ENCODE results near the gene DLGAP1. TPM values are rescaled to one million over a fixed set of nuclear protein-coding genes. Genes with fewer than 3 reads are reported as not detected.

DLGAP1 gene
- total and polyA plus RNA-seq, 10 donors: 0.11 to 6.0 (median 2.1) TPM

- Histone ChIP-seq H3K9me3 (peaks cover 0 to 12% (median 10%) of the 10 kb centered on the region in 8 donors), H3K36me3 (peaks cover 0 to 10% (median 0%) of the 10 kb centered on the region in 6 donors), H3K27ac (no peak overlapping the region), H3K27me3 (replicated peaks in 1 of 7) (no peaks in the 10 kb centered on the region), H3K4me1 (peaks cover 0 to 18% (median 11%) of the 10 kb centered on the region in 6 donors), H3K4me3 (no peak overlapping the region)
- no peak for DNase-seq
- intact Hi-C loops (cut with DNase I; ENCODE audit: low total_unique reads): no loop called here
- no peak for TF ChIP-seq POLR2A (IDR thresholded peaks at IDR 0.05)
- TF ChIP-seq, protein P1, sequence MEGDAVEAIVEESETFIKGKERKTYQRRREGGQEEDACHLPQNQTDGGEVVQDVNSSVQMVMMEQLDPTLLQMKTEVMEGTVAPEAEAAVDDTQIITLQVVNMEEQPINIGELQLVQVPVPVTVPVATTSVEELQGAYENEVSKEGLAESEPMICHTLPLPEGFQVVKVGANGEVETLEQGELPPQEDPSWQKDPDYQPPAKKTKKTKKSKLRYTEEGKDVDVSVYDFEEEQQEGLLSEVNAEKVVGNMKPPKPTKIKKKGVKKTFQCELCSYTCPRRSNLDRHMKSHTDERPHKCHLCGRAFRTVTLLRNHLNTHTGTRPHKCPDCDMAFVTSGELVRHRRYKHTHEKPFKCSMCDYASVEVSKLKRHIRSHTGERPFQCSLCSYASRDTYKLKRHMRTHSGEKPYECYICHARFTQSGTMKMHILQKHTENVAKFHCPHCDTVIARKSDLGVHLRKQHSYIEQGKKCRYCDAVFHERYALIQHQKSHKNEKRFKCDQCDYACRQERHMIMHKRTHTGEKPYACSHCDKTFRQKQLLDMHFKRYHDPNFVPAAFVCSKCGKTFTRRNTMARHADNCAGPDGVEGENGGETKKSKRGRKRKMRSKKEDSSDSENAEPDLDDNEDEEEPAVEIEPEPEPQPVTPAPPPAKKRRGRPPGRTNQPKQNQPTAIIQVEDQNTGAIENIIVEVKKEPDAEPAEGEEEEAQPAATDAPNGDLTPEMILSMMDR (IDR thresholded peaks at IDR 0.05 in 8 of 11, conservative IDR thresholded peaks at IDR 0.05 in 3 of 11): no peak
- TF ChIP-seq POLR2AphosphoS5 (IDR thresholded peaks at IDR 0.05): no peak
- 49 to 65% (median 58%) methylated on average over 5 of the region's 5 CpGs for WGBS, 5 donors
These were observed 989.1 kb downstream of the DLGAP1 start for GRCh38 chr18:3466045-3466444.

GRCh38 chr18:3463051-3463450 is 992.1 kb downstream of the DLGAP1 start:
- no peak for TF ChIP-seq POLR2AphosphoS5 (IDR thresholded peaks at IDR 0.05)
- TF ChIP-seq, protein P1 (IDR thresholded peaks at IDR 0.05 in 8 of 11, conservative IDR thresholded peaks at IDR 0.05 in 3 of 11): no peak
- no peak for TF ChIP-seq POLR2A (IDR thresholded peaks at IDR 0.05)
- Histone ChIP-seq H3K27ac (no peak overlapping the region), H3K4me1 (peaks cover 0 to 37% (median 25%) of the 10 kb centered on the region in 6 donors), H3K36me3 (peaks cover 0 to 26% (median 9%) of the 10 kb centered on the region in 6 donors), H3K4me3 (no peak overlapping the region), H3K27me3 (replicated peaks in 1 of 7) (no peaks in the 10 kb centered on the region), H3K9me3 (peaks cover 0 to 19% (median 13%) of the 10 kb centered on the region in 8 donors)
- 60 to 78% (median 76%) methylated on average over 2 of the region's 2 CpGs for WGBS, 5 donors
- intact Hi-C loops (cut with DNase I; ENCODE audit: low total_unique reads): no loop called here
- DNase-seq: no peak

- TF ChIP-seq POLR2AphosphoS5 (IDR thresholded peaks at IDR 0.05) (no peak), POLR2A (IDR thresholded peaks at IDR 0.05) (no peak)
- TF ChIP-seq, protein P1 (IDR thresholded peaks at IDR 0.05 in 8 of 11, conservative IDR thresholded peaks at IDR 0.05 in 3 of 11): no peak
- Histone ChIP-seq H3K36me3 (peaks cover 0 to 39% (median 22%) of the 10 kb centered on the region in 6 donors), H3K9me3 (peaks cover 0 to 19% (median 13%) of the 10 kb centered on the region in 8 donors), H3K4me3 (no peak overlapping the region), H3K27me3 (replicated peaks in 1 of 7) (no peaks in the 10 kb centered on the region), H3K27ac (no peak overlapping the region), H3K4me1 (peaks cover 0 to 43% (median 27%) of the 10 kb centered on the region in 6 donors)
- WGBS, 5 donors: 94 to 100% (median 97%) methylated on average over 5 of the region's 5 CpGs
- DNase-seq: no peak
- intact Hi-C loops (cut with DNase I; ENCODE audit: low total_unique reads): no loop called here
These were observed 993.4 kb downstream of the DLGAP1 start for GRCh38 chr18:3461704-3462103.

DNA sequence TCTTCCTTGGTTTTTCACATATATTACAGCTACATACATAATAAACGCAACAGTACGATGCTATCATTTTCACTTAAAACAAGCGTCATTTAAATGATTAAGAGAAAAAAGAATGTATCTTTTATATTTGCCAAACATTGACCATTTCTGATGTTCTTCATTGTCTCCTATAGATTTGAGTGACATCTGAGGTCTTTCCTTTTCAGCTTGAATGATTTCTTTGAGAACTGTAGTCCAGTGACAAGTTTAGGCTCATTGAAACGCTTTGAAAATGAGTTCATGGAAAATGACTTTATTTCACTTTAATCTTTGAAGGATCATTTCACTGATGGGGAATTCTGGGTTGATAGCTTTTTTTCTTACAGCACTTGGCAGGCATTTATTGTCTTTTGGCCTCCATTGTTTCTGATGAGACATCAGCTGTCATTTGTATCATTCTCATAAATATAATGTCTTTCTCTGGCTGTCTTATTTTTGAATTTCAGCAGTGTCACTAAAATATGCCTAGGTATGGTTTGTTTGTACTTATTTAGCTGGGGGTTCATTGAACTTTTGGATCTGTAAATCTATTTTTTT is 994.2 kb downstream of the DLGAP1 start:
- Histone ChIP-seq H3K27me3 (replicated peaks in 1 of 7) (no peaks in the 10 kb centered on the region), H3K36me3 (peaks cover 0 to 46% (median 24%) of the 10 kb centered on the region in 6 donors), H3K27ac (no peak overlapping the region), H3K9me3 (peaks cover 0 to 19% (median 13%) of the 10 kb centered on the region in 8 donors), H3K4me3 (no peak overlapping the region), H3K4me1 (peaks cover 0 to 43% (median 30%) of the 10 kb centered on the region in 6 donors)
- intact Hi-C loops (cut with DNase I; ENCODE audit: low total_unique reads): no loop called here
- TF ChIP-seq, protein P1 (IDR thresholded peaks at IDR 0.05 in 8 of 11, conservative IDR thresholded peaks at IDR 0.05 in 3 of 11): no peak
- TF ChIP-seq POLR2AphosphoS5 (IDR thresholded peaks at IDR 0.05) (no peak), POLR2A (IDR thresholded peaks at IDR 0.05) (no peak)
- DNase-seq: no peak
- 91 to 96% (median 94%) methylated on average over 4 of the region's 4 CpGs for WGBS, 5 donors

Measured in spleen (tissue), 11 donors.